Transverse colon (tissue), 4 donors: Measurements from ENCODE around the gene PHRF1.

Experiments
- EP300 ChIP-seq: sonication (generic); formaldehyde crosslinking; IDR thresholded peaks from one replicate; pipeline ENCODE4 v1.6.1; 2017; ENCODE audit warnings: antibody characterized with exemption, low read depth
- POLR2A ChIP-seq: fragments of 450-650 bp; IDR thresholded peaks from one replicate; pipeline ENCODE4 v1.6.1; 2016; ENCODE audit warnings: antibody characterized with exemption, mild to moderate bottlenecking, moderate library complexity
- POLR2AphosphoS5 ChIP-seq, 3 donors: sonication (generic); formaldehyde crosslinking; IDR thresholded peaks; one replicate each; pipeline ENCODE4 v1.6.1; 2016; ENCODE audit warnings: antibody characterized with exemption in 3 of 3
- TF ChIP-seq, protein P1 (sequence below), 5 experiments: fragments of 200-600 bp in 3 of 5; fragments of 450-650 bp in 2 of 5; sonication (generic) in 3 of 5; IDR thresholded peaks; 1 replicate in 2 of 5; 2 replicates in 3 of 5; pipeline ENCODE4 v1.5.1; 2016 to 2017; ENCODE audit warnings: antibody characterized with exemption in 5 of 5, inconsistent platforms in 3 of 5, mild to moderate bottlenecking in 2 of 5, moderate library complexity in 1 of 5

GRCh38 chr11:645536-645935 lies 69.3 kb downstream of the PHRF1 start:
- TF ChIP-seq, protein P1, sequence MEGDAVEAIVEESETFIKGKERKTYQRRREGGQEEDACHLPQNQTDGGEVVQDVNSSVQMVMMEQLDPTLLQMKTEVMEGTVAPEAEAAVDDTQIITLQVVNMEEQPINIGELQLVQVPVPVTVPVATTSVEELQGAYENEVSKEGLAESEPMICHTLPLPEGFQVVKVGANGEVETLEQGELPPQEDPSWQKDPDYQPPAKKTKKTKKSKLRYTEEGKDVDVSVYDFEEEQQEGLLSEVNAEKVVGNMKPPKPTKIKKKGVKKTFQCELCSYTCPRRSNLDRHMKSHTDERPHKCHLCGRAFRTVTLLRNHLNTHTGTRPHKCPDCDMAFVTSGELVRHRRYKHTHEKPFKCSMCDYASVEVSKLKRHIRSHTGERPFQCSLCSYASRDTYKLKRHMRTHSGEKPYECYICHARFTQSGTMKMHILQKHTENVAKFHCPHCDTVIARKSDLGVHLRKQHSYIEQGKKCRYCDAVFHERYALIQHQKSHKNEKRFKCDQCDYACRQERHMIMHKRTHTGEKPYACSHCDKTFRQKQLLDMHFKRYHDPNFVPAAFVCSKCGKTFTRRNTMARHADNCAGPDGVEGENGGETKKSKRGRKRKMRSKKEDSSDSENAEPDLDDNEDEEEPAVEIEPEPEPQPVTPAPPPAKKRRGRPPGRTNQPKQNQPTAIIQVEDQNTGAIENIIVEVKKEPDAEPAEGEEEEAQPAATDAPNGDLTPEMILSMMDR (IDR thresholded peaks at IDR 0.05): no peak
- TF ChIP-seq POLR2AphosphoS5 (IDR thresholded peaks at IDR 0.05) (no peak), POLR2A (no peak), EP300 (no peak)
